ENCODE data around the gene FBXL19. TPM values are rescaled to one million over a fixed set of nuclear protein-coding genes. Genes with fewer than 3 reads are reported as not detected.
"Not testable (repeated sequence)": the region's sequence is repeated elsewhere in the genome, so short reads cannot be mapped to it uniquely, and the experiment has no call there.

FBXL19 gene
- total RNA-seq, 1 donor from 2014 or later, result 13.4 TPM

GRCh38 chr16:30929167-30929566 is 5.8 kb downstream of the FBXL19 start:
- no peaks in the 10 kb centered on the region for H3K27me3 ChIP-seq
- no peaks in the 10 kb centered on the region for H3K9me3 ChIP-seq
- no peak for ATAC-seq
- H3K27ac ChIP-seq, result no peak overlapping the region
- no peak for DNase-seq
- TF ChIP-seq, protein P1, sequence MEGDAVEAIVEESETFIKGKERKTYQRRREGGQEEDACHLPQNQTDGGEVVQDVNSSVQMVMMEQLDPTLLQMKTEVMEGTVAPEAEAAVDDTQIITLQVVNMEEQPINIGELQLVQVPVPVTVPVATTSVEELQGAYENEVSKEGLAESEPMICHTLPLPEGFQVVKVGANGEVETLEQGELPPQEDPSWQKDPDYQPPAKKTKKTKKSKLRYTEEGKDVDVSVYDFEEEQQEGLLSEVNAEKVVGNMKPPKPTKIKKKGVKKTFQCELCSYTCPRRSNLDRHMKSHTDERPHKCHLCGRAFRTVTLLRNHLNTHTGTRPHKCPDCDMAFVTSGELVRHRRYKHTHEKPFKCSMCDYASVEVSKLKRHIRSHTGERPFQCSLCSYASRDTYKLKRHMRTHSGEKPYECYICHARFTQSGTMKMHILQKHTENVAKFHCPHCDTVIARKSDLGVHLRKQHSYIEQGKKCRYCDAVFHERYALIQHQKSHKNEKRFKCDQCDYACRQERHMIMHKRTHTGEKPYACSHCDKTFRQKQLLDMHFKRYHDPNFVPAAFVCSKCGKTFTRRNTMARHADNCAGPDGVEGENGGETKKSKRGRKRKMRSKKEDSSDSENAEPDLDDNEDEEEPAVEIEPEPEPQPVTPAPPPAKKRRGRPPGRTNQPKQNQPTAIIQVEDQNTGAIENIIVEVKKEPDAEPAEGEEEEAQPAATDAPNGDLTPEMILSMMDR (IDR thresholded peaks at IDR 0.05), result no peak
- H3K4me3 ChIP-seq, result no peak overlapping the region
- peaks cover 25% of the 10 kb centered on the region for H3K36me3 ChIP-seq
- H3K4me1 ChIP-seq, result peaks cover 4% of the 10 kb centered on the region
- intact Hi-C loops (cut with DNase I), result no loop called here

DNA sequence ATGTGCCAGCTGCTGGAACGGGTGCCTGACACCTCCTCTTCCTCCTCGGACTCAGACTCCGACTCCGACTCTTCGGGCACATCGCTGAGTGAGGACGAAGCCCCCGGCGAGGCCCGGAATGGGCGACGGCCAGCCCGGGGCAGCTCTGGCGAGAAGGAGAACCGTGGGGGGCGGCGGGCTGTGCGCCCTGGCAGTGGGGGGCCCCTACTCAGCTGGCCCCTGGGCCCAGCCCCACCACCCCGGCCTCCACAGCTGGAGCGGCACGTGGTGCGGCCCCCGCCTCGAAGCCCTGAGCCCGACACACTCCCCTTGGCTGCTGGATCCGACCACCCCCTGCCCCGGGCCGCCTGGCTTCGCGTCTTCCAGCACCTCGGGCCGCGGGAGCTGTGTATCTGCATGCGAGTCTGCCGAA is 6.8 kb downstream of the FBXL19 start:
- ATAC-seq, result no peak
- H3K36me3 ChIP-seq, result peaks cover 25% of the 10 kb centered on the region
- intact Hi-C loops (cut with DNase I), result no loop called here
- no peaks in the 10 kb centered on the region for H3K27me3 ChIP-seq
- H3K9me3 ChIP-seq, result no peaks in the 10 kb centered on the region
- TF ChIP-seq, protein P1 (IDR thresholded peaks at IDR 0.05), result no peak
- DNase-seq, result no peak
- H3K27ac ChIP-seq, result no peak overlapping the region
- no peak overlapping the region for H3K4me3 ChIP-seq
- no peaks in the 10 kb centered on the region for H3K4me1 ChIP-seq

DNA sequence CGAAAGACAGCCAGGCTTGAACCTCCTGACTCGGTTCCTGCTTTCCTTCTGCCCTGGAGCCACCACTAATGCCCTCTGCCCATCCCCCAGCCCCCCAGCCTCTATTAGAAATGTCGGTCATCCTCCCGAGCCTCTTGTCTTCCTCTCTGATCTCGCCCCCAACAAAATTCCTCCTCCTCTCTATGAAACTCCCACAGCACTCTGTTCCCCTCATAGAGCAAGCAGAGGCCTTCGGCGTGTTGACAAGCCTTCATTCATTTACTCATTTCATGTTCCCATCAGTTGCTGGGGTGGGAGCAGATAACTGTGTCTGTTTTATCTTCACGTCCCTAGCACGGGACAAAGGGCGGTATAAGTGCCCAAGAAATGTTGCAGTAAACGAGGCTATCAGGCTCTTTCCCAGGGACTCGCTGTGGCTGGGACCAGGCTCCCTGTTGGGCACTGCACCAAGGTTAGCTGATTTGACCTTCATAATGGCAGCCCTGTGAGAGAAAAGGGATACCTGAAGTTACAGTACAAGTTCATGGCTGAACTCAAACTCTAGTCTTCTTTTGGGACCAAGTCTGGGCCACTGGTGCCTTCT is 7.8 kb downstream of the FBXL19 start:
- intact Hi-C loops (cut with DNase I), result no loop called here
- H3K36me3 ChIP-seq, result peaks cover 25% of the 10 kb centered on the region
- ATAC-seq, result no peak

GRCh38 chr16:30934827-30935557 is 11.6 kb downstream of the FBXL19 start:
- Histone ChIP-seq H3K27me3 (no peaks in the 10 kb centered on the region), H3K36me3 (peaks cover 24% of the 10 kb centered on the region), H3K4me1 (peaks cover 7% of the 10 kb centered on the region), H3K27ac (no peak overlapping the region), H3K9me3 (no peaks in the 10 kb centered on the region), H3K4me3 (no peak overlapping the region)
- DNase-seq, result no peak
- TF ChIP-seq, protein P1 (IDR thresholded peaks at IDR 0.05), result peak; percentile 51
- peak; percentile 92 for ATAC-seq
- intact Hi-C loops (cut with DNase I), result no loop called here

More for the DNA sequence above, 7.8 kb downstream of the FBXL19 start:
- Histone ChIP-seq H3K4me1 (no peaks in the 10 kb centered on the region), H3K9me3 (no peaks in the 10 kb centered on the region), H3K27me3 (no peaks in the 10 kb centered on the region), H3K4me3 (no peak overlapping the region), H3K27ac (no peak overlapping the region)
- no peak for DNase-seq
- TF ChIP-seq, protein P1 (IDR thresholded peaks at IDR 0.05), result no peak

- TF ChIP-seq, protein P1 (IDR thresholded peaks at IDR 0.05), result no peak
- no peaks in the 10 kb centered on the region for H3K9me3 ChIP-seq
- ATAC-seq (no peak), DNase-seq (no peak)
- H3K4me1 ChIP-seq, result peaks cover 14% of the 10 kb centered on the region
- no peak overlapping the region for H3K4me3 ChIP-seq
- H3K36me3 ChIP-seq, result peaks cover 4% of the 10 kb centered on the region
- H3K27ac ChIP-seq, result peak overlapping the region; percentile 30
- H3K27me3 ChIP-seq, result no peaks in the 10 kb centered on the region
- intact Hi-C loops (cut with DNase I), result no loop called here
These were observed 14.3 kb downstream of the FBXL19 start for GRCh38 chr16:30937692-30938091.

DNA sequence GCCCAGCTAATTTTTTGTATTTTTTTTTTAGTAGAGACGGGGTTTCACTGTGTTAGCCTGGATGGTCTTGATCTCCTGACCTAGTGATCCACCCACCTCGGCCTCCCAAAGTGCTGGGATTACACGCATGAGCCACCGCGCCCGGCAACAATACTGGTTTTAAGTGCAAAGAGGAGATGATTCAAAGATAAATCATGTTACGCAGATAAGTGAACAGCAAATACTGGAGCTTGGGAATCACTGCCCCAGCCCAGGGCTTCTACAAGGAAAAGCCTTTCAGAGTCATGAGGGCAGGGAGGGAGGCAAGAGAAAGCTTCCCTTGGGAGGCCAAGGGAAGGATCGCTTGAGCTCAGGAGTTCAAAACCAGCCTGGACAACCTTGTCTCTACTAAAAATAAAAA is 16.2 kb downstream of the FBXL19 start:
- H3K4me3 ChIP-seq; H3K27ac ChIP-seq; ATAC-seq; DNase-seq; intact Hi-C loops (cut with DNase I); H3K27me3 ChIP-seq; H3K9me3 ChIP-seq; H3K36me3 ChIP-seq: not testable (repeated sequence)
- H3K4me1 ChIP-seq, result peaks cover 14% of the 10 kb centered on the region
